HG02943 (cell line): Measurements from ENCODE around the gene HMGN1.
A peak's percentile ranks its signal among the peaks of the same experiment; 100 is the strongest.

Experiments
- ATAC-seq: cut with Tn5 transposase; IDR thresholded peaks from one replicate; pipeline ENCODE4 v1.9.1; 2021; ENCODE audit warnings: mild to moderate bottlenecking, low read depth, moderate library complexity; ENCODE audit not compliant: unreplicated experiment

HMGN1 gene

GRCh38 chr21:39336457-39337008 lies 12.4 kb downstream of the HMGN1 start:
- no peak for ATAC-seq

GRCh38 chr21:39334611-39335010 lies 14.3 kb downstream of the HMGN1 start:
- no peak for ATAC-seq

GRCh38 chr21:39332175-39332574 lies 16.7 kb downstream of the HMGN1 start:
- ATAC-seq = no peak

DNA sequence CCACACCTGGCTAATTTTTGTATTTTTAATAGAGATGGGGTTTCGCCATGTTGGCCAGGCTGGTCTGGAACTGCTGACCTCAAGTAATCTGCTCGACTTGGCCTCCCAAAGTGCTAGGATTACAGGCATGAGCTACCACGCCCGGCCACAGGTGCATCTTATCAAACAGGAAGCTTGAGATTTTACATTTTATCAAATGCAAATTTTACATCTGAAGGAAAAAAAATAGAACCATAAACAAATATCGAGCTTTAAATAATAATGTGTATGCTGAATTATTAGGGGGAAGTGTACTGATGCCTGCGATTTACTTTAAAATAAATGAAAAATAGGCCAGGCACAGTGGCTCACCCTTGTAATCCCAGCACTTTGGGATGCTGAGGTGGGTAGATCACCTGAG lies 18.9 kb downstream of the HMGN1 start:
- ATAC-seq = no peak

- no peak for ATAC-seq
These were observed 21.2 kb downstream of the HMGN1 start for GRCh38 chr21:39327727-39328126.

DNA sequence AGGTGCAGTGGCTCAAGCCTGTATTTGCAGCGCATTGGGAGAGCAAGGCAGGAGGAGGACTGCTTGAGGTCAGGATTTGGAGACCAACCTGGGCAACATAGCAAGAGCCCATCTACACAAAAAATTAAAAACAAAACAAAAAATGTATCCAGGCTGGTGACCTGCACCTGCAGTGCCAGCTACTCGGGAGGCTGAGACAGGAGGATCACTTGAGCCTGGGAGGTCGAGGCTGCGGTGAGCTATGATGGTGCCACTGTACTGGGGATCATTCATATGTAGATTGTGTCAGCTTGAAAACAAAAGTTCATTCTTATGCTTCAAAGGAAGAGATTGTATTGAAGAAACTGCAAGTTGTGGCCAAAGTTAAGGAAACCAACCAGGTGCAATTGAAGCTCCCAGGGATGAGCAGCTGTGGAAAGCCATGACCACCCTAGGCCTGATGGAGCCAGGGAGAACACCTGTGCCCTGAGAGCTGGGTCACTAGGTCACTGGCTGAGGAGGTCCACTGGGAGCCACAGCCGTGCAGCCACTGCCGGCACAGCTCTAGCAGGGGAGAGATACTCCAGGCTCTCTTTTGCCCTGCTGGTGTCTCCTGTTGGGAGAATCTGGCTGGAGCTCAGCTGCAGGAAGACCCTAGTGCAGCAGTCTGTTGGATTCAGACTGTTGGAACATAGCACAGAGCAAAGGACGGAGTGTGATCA lies 22.1 kb downstream of the HMGN1 start:
- ATAC-seq = no peak

GRCh38 chr21:39325458-39325857 lies 23.4 kb downstream of the HMGN1 start:
- ATAC-seq = no peak

- ATAC-seq = no peak
These were observed 27.5 kb downstream of the HMGN1 start for GRCh38 chr21:39321424-39321823.

DNA sequence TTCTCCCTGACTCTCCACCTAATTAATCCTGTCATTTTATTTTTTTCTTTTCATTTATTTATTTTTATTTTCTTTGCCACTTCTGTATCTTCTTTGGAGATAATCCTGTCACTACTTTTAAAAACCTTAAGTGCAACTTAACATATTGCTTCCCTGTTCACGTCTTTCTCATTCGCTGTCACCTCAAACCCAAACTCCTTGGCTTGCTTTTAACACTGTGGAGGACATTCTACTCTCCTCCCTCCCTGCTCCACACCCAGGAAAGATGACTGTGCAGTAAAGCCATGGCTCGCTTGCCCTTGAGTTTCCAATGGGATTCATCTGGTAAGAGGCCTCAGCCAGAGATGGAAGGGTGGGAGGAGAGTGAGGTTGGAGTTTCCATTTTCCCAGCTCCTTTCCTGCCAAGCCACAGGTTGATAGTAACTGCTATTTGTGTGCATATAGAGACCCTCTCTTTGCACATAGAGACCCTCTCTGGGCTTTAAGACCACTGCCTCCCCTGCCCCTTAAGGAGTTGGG lies 29.0 kb downstream of the HMGN1 start:
- no peak for ATAC-seq

DNA sequence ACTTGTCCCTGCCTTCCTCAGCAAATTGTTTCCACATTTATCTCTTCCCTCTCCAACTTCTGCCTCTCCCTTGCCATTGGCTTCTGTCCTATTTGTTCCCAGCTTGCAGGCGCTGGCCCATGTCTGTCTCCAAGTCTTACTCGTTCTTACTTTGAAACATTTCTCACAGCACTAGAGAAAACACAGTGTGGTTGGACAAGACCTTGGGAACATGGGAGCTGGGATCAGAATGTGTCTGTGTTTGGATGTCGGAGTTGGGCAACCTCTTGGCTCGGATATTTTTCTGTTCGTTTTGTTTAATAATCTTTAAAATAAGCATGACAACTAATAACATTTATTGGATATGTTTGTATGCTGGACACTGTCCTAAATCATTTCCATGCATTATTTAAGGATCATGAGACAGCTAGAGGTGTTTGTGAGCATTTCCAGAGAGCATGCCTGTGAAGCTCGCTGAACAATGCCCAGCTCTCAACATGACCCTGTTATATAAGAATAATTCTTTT lies 29.6 kb downstream of the HMGN1 start:
- no peak for ATAC-seq

DNA sequence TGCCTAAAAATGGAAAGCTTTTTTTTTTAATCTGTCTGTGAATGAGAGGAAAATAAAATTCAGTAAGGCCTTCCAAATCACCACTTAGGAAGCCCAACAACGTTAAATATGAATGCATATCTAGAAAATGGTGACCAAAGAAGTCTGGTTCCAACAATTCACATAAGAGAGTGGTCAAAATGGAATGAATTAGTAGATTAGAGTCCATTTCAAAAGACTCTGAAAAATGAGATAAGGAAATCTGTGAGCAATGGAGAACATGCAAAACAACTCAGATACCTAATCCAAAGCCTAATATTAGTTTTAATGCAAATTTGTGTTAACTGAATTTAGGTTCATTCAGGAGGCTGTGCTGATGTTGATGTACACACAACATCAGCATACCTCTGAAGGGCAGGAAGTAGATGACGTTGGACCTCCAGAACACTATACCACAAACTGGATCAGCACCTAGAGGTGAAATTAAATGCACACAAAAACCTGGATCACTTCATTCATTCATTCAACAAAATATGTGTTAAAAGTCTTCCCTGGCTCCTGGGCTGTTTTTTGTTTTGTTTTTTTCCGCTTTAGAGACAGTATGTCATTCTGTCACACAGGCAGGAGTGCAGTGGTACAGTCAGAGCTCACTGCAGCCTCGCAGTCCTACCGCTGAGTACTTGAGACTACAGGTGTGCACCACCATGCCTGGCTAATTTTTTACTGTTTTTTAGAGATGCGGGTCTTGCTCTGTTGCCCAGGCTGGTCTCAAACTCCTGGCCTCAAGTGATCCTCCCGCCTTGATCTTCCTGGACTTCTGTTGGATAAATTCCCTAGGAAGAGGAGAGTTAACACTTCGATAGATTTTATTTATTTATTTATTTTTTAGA lies 30.6 kb downstream of the HMGN1 start:
- ATAC-seq = no peak

GRCh38 chr21:39317134-39318090 lies 31.5 kb downstream of the HMGN1 start:
- no peak for ATAC-seq

DNA sequence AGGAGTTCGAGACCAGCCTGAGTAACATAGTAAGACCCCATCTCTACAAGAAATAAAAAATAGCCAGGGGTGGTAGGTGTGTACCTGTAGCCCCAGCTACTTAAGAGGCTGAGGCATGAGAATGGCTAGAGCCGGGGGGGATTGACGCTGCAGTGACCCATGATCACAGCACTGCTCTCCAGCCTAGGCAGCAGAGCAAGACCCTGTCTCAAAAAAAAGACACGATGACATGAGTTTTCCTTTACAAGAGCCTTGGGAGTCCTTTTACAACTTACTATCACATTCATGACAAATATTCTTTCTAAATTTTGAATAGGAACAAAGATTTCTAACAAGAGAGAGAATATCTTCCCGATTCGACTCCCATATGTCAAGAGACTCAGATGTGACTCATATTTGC lies 32.2 kb downstream of the HMGN1 start:
- no peak for ATAC-seq

DNA sequence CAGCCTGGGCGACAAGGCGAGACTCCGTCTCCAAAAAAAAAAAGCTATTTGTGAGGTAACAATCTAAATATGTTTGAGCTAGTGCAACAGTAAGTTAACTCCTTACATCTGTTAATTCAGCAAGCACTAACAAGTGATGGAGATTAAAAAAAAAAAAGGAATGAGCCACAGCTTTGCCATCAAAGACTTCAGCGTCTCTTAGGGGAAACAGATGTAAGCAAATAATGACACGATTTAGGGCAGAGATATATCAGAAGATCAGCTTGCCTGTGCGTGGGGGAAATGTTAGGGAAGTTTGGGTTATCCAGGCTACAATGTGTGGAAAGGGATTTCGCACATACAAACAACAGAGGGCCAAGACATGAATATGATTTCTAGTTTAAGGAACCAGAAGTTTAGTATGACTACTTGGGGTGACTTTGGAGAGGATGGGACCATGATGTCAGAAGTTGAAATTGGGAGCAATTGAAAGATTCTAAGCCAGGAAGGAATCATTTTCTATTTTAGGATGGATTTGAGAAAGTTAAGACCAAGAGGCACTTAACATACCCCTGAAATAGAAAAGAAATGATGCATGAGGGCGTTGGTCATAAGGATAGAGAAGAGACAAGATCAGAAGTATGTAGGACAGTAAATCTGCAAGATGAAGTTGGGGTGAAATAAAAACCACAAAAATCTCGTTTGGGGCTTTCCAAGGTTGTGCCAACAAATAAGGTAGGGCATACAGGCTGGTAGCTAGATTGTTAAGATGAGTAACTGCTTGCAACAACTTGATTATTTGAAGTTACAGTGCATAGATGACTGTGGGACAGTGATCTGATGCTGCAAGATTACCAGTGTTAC lies 33.1 kb downstream of the HMGN1 start:
- ATAC-seq = no peak

GRCh38 chr21:39314143-39315027 lies 34.5 kb downstream of the HMGN1 start:
- peak; percentile 18 for ATAC-seq

DNA sequence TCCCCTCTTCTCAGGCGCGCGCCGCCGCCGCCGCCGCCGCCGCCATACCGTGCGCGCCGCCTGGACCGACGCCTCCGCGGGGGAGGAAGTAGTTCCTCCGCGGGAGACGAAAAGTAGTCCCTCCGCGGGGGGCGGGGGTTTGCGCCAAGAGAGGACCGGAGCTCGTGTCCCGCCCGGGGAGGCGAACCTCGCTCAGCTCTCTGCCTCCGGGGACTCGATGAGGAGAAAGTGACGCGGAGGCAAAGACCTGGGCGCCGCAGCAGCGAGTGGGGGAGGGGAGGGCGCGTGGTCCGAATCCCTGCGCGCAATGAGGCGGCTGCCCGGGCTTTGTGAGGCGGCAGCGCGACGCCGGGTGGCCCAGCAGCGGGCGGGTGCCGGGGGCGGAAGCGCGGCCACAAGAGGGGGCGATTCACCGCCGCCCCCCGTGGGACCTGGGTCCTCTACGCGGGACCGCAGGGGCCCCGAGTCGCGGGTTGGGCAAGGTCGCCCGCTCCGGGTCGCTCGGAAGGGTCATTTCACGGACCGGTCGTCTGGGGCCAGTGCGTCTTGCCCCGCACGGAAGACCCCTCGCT lies 35.2 kb downstream of the HMGN1 start, which contains the start of gene BRWD1:
Gene BRWD1, minus strand, starts transcription at position 62 of the 572 bp plus-strand sequence. CDS start 141 bp downstream, outside the sequence.
- peak; percentile 46 for ATAC-seq

GRCh38 chr21:39313042-39313570 lies 35.8 kb downstream of the HMGN1 start:
- no peak for ATAC-seq
